Spleen (tissue), 7 donors: Measurements from ENCODE around the gene HOXB5.

ENCODE experiments used
- CTCF ChIP-seq, 11 experiments: fragments of 200-600 bp in 7 of 11; fragments of 450-650 bp in 4 of 11; sonication (generic) in 4 of 11; IDR thresholded peaks in 8 of 11; conservative IDR thresholded peaks in 3 of 11; 1 replicate in 7 of 11; 2 replicates in 4 of 11; pipeline versions ENCODE4 v1.4.0 to v1.8.0; 2016 to 2021; ENCODE audit warnings: antibody characterized with exemption in 11 of 11, inconsistent platforms in 4 of 11, mild to moderate bottlenecking in 1 of 11
- POLR2A ChIP-seq, 3 donors: fragments of 450-650 bp; IDR thresholded peaks; one replicate each; pipeline ENCODE4 v1.5.1; 2017; ENCODE audit warnings: antibody characterized with exemption in 3 of 3, mild to moderate bottlenecking in 1 of 3
- donor health status: DM: no; HTN: no; CAD: no; lungs with moderate emphysema.
- donor health status: DM: no; HTN: no; CAD: no.
- donor health status: DM: no; HTN: no; CAD: no.

- TF ChIP-seq POLR2A (IDR thresholded peaks at IDR 0.05) (no peak), CTCF (IDR thresholded peaks at IDR 0.05 in 8 of 11, conservative IDR thresholded peaks at IDR 0.05 in 3 of 11) (no peak)
Measured at GRCh38 chr17:48569240-48569582, 24.4 kb downstream of the HOXB5 start.
